ENCODE data around the gene GPRC5D.

The GPRC5D gene

DNA sequence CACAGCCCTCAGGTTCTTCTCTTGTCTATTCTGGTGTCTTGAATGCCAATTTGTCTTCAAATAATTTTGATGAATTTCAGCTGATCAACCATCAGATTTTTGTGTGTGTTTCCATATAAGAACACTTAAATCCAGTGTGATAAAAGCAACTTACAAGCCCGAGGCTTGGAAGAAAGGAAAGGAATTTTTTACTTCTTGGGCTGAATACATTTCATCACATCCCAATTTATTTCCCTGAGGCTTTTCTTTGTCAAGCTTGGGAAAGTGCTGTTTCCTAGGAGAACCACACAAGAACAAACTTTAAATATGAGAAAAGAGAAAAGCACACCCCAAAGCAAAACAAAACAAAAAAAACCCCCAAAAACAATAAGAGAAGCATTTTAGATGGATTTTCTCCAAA is 26.6 kb downstream of the GPRC5D start:
- no peaks in the 10 kb centered on the region for H3K9me2 ChIP-seq (ENCODE audit: low read depth, low read length)
- no peaks in the 10 kb centered on the region for H3F3A ChIP-seq (ENCODE audit: insufficient read depth, low read length)
- H4K20me1 ChIP-seq (ENCODE audit: insufficient read depth, low read length) = no peaks in the 10 kb centered on the region
- H3K27me3 ChIP-seq (ENCODE audit: insufficient read depth, low read length) = no peaks in the 10 kb centered on the region; the same call in 1 of the 2 replicates
- H3K27ac ChIP-seq (ENCODE audit: low read depth, low read length, poor library complexity, severe bottlenecking) = no peak overlapping the region
- no peak overlapping the region for H3K4me3 ChIP-seq (ENCODE audit: low read depth, low read length, poor library complexity, severe bottlenecking)
- no peak overlapping the region for H3K4me2 ChIP-seq (ENCODE audit: low read length)
- no peaks in the 10 kb centered on the region for H3K79me2 ChIP-seq (ENCODE audit: insufficient read depth, low read length)
- no peaks in the 10 kb centered on the region for H3K9me3 ChIP-seq (ENCODE audit: low read length)
- no peak for TF ChIP-seq EZH2 (IDR thresholded peaks at IDR 0.05; ENCODE audit: borderline replicate concordance, low read length)
- TF ChIP-seq, protein P1, sequence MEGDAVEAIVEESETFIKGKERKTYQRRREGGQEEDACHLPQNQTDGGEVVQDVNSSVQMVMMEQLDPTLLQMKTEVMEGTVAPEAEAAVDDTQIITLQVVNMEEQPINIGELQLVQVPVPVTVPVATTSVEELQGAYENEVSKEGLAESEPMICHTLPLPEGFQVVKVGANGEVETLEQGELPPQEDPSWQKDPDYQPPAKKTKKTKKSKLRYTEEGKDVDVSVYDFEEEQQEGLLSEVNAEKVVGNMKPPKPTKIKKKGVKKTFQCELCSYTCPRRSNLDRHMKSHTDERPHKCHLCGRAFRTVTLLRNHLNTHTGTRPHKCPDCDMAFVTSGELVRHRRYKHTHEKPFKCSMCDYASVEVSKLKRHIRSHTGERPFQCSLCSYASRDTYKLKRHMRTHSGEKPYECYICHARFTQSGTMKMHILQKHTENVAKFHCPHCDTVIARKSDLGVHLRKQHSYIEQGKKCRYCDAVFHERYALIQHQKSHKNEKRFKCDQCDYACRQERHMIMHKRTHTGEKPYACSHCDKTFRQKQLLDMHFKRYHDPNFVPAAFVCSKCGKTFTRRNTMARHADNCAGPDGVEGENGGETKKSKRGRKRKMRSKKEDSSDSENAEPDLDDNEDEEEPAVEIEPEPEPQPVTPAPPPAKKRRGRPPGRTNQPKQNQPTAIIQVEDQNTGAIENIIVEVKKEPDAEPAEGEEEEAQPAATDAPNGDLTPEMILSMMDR (IDR thresholded peaks at IDR 0.05; ENCODE audit: low read length) = no peak
- H2AFZ ChIP-seq (ENCODE audit: low read length) = no peak overlapping the region
- H3K4me1 ChIP-seq (ENCODE audit: insufficient read depth, low read length, severe bottlenecking) = no peaks in the 10 kb centered on the region
- no peak overlapping the region for H3K9ac ChIP-seq (ENCODE audit: low read length)
- H3K36me3 ChIP-seq (ENCODE audit: insufficient read depth, low read length) = no peaks in the 10 kb centered on the region

DNA sequence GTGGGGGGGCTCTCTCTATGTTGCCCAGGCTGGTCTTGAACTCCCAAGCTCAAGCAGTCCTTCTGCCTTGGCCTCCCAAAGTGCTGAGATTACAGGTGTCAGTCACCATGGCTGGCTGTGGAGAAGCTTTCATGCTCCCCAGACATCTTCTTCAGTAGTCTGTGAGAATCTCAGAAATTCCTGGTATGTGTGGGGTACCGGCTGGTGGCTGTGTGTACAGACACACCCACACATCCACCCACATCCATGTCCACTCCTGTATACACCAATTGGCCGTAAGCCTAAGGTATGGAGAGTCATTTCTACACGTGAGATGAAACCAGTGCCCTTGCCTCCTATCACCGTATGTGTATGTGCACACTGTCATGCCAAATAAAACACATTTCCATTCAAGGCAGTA is 27.8 kb downstream of the GPRC5D start:
- Histone ChIP-seq H3K27me3 (ENCODE audit: insufficient read depth, low read length) (no peaks in the 10 kb centered on the region), H3K4me3 (ENCODE audit: low read depth, low read length, poor library complexity, severe bottlenecking) (no peak overlapping the region), H3K9me3 (ENCODE audit: low read length) (no peaks in the 10 kb centered on the region), H3K4me2 (ENCODE audit: low read length) (no peak overlapping the region), H2AFZ (ENCODE audit: low read length) (no peak overlapping the region), H3F3A (ENCODE audit: insufficient read depth, low read length) (no peaks in the 10 kb centered on the region), H3K27ac (ENCODE audit: low read depth, low read length, poor library complexity, severe bottlenecking) (no peak overlapping the region), H3K9ac (ENCODE audit: low read length) (no peak overlapping the region), H3K79me2 (ENCODE audit: insufficient read depth, low read length) (no peaks in the 10 kb centered on the region), H3K36me3 (ENCODE audit: insufficient read depth, low read length) (no peaks in the 10 kb centered on the region), H4K20me1 (ENCODE audit: insufficient read depth, low read length) (no peaks in the 10 kb centered on the region), H3K9me2 (ENCODE audit: low read depth, low read length) (no peaks in the 10 kb centered on the region), H3K4me1 (ENCODE audit: insufficient read depth, low read length, severe bottlenecking) (no peaks in the 10 kb centered on the region)
- TF ChIP-seq EZH2 (IDR thresholded peaks at IDR 0.05; ENCODE audit: borderline replicate concordance, low read length) = no peak
- TF ChIP-seq, protein P1 (IDR thresholded peaks at IDR 0.05; ENCODE audit: low read length) = no peak

DNA sequence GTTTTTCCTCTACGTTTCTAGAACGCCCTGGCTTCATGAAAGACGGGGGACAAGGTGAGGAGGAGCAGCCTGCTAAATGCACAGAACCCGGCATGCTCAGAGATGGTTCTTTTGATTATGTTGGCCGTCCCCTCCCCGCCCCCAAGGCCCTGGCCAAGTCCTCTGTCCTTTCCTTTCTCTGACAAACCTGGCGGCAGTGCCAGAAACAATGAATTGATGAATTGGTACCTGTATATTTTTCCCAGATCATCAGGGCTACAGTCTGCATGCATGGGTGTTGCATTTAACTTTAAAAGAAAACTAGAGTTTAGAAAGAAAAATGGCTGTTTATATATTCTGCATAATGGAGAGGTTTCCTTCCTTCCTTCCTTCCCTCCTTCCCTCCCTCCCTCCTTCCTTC is 29.0 kb downstream of the GPRC5D start:
- no peaks in the 10 kb centered on the region for H3K9me2 ChIP-seq (ENCODE audit: low read depth, low read length)
- no peak overlapping the region for H3K4me3 ChIP-seq (ENCODE audit: low read depth, low read length, poor library complexity, severe bottlenecking)
- no peaks in the 10 kb centered on the region for H3K9me3 ChIP-seq (ENCODE audit: low read length)
- no peak overlapping the region for H3K9ac ChIP-seq (ENCODE audit: low read length)
- no peak overlapping the region for H2AFZ ChIP-seq (ENCODE audit: low read length)
- H3K79me2 ChIP-seq (ENCODE audit: insufficient read depth, low read length) = no peaks in the 10 kb centered on the region
- H3K4me1 ChIP-seq (ENCODE audit: insufficient read depth, low read length, severe bottlenecking) = no peaks in the 10 kb centered on the region
- H3K4me2 ChIP-seq (ENCODE audit: low read length) = no peak overlapping the region
- no peaks in the 10 kb centered on the region for H3F3A ChIP-seq (ENCODE audit: insufficient read depth, low read length)
- TF ChIP-seq, protein P1 (IDR thresholded peaks at IDR 0.05; ENCODE audit: low read length) = no peak
- TF ChIP-seq EZH2 (IDR thresholded peaks at IDR 0.05; ENCODE audit: borderline replicate concordance, low read length) = no peak
- H3K27me3 ChIP-seq (ENCODE audit: insufficient read depth, low read length) = no peaks in the 10 kb centered on the region
- H3K27ac ChIP-seq (ENCODE audit: low read depth, low read length, poor library complexity, severe bottlenecking) = no peak overlapping the region
- no peaks in the 10 kb centered on the region for H3K36me3 ChIP-seq (ENCODE audit: insufficient read depth, low read length)
- H4K20me1 ChIP-seq (ENCODE audit: insufficient read depth, low read length) = no peaks in the 10 kb centered on the region
